Fibroblast of mammary gland (primary cell): ENCODE measurements around the gene SMAD3.

Source experiments
- DNase-seq: peaks from one replicate; pipeline ENCODE4 v3.0.0-alpha.2; 2010; ENCODE audit warnings: low read depth
- H3K4me3 ChIP-seq: 2 replicates; pipeline ENCODE4 v1.5.1; 2011; ENCODE audit warnings: low read depth, mild to moderate bottlenecking, low read length, moderate library complexity; ENCODE audit not compliant: control insufficient read depth
- CTCF ChIP-seq: conservative IDR thresholded peaks from 2 replicates; pipeline ENCODE4 v1.5.1; 2011; ENCODE audit warnings: low read depth, low read length, inconsistent platforms; ENCODE audit not compliant: control insufficient read depth, insufficient read depth

SMAD3 gene

DNA sequence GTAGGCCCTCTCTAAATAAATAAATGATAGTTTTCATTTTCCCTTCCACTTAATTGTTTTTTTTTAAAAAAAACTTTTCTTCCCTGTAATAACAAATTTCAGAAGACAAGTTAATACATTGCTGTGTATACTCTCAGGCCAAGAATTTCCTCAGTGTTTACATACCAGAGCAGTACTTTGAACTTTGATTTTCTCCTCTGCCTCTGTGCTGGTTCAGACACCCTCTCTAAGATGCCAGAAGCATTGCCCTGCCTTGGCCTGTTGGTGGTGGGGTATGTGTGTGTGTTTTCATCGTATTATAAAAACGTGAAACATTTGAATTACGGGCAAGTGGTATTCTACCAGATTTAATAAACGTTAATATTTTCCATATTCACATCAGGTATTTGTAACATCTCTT is 70.1 kb downstream of the SMAD3 start:
- H3K4me3 ChIP-seq = no peak overlapping the region
- DNase-seq = no peak
- no peak for TF ChIP-seq CTCF

DNA sequence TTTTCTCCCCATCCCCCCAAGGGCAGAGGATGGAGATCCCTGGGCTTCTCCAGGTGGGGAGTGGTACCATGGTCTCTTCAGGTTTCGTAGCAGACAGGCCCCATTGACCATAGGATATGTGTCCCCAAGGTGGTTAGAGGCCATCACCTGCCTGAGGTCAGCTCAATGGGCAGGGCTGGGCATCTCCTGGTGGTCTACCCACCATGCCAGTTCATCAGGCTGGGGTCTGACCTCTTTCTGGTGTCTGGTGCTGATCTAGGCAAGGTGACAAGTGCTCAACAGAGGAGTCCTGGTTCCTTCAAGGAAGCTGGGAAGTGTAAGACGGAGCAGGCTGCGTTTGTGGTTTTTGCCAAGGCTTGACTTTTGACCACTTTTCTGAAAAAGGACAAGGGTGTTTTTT is 71.4 kb downstream of the SMAD3 start:
- TF ChIP-seq CTCF = no peak
- no peak overlapping the region for H3K4me3 ChIP-seq
- no peak for DNase-seq

DNA sequence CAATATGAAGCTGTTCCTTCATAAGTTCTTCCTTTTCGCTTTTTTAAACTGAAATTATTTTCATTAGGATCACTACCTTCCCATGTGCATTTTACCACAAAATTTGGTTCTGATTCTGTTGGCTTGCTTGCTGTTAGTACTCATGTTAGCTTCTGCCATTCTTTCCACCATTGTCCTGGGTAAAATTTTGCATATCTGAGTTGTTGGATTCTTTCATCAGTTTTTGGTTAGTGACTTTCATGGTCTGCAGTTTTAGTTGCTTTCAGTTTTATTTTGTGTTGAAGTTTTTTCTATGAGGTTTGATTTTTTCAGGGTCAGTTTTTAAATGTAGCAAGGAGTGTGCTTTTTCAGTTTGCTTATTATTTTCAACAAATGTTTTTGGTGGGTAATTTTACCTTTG is 71.9 kb downstream of the SMAD3 start:
- TF ChIP-seq CTCF = no peak
- no peak overlapping the region for H3K4me3 ChIP-seq
- DNase-seq = no peak

DNA sequence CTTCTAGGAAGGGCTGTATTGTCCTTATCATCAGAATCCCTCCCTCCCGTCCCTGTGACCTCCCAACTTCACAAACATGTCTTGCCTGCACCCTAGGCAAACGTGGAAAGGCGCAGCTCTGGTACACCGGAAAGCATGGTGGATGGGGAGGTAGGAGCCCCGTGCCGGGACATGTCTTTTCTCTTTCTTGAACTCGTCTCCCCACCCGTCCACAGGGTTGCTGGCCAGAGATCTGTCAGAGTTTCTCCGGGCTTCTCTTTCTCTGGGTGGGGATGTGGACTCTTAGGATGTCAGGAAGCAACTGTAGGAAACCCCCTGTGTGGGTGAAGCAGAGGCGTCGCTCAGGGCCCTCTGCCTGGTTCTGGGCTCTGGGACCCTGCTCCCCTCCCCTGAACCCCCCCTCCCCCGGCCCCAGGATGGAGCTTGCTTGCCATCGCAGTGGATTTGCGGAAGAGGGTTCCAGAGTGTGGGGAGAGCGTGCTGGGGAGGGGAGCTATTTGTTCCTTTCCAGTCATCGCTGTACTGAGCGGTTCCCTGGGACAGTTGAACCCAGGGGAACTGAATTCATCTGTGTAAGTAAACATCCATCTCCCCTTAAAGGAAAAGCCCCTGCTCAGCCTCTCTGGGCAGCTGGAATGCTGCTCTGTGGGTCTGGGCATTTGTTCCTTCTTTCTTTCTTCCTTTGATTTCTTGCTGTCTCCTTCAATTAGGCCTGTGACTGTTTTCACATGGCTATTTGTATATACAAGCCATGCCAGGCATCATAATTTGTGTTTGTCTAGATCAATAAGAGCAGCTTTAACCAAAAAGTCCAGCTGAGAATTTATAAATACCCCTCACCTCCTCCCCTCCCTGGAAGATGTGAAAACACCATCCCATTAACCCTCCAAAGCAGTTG is 72.8 kb downstream of the SMAD3 start:
- no peak for TF ChIP-seq CTCF
- DNase-seq = no peak
- no peak overlapping the region for H3K4me3 ChIP-seq

DNA sequence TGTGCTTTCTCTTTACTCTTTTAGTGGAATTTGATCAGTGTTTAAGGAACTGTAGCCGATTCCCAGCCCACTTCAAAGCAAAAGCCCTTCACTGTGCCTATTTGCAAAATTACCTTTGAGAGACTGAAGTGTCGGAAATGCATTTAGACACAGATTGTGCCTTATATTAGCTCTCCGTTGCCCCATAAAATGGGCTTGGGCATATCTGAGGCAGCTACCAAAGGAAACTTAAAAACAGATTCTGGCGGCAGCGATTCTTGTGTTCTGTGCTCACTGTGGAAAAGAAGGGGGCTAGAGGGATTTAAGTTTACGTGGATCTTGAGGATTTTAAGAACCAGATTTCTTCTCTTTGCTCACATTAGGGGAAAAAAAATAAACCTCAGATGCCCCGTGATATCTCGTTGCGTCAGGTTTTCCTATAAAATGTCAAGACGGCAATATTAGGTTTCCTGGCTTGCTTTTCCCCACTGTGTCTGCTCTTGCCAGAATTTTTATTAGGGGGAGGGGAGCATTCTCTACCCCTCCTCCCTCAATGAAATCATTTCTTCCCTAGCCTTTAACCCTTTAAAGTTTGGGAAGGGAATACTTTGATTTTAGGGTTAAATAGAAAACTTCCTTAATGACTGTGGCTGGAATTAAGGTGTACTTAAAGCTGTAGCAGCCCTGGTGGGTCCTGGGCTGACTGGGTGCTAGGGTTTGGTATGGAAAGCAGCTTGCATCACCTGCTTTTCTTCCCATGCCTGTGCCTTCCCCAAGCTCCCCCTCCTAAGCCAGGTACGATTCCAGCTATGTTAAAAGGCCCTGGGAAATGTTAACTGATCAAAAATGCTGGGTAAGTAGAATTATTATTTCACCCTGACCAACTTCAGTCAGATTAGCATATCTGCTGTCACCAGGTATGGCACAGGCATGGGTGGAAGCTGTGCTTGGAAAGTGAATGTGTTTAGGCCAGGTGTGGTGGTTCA is 73.8 kb downstream of the SMAD3 start:
- no peak for DNase-seq
- TF ChIP-seq CTCF = no peak
- H3K4me3 ChIP-seq = no peak overlapping the region

DNA sequence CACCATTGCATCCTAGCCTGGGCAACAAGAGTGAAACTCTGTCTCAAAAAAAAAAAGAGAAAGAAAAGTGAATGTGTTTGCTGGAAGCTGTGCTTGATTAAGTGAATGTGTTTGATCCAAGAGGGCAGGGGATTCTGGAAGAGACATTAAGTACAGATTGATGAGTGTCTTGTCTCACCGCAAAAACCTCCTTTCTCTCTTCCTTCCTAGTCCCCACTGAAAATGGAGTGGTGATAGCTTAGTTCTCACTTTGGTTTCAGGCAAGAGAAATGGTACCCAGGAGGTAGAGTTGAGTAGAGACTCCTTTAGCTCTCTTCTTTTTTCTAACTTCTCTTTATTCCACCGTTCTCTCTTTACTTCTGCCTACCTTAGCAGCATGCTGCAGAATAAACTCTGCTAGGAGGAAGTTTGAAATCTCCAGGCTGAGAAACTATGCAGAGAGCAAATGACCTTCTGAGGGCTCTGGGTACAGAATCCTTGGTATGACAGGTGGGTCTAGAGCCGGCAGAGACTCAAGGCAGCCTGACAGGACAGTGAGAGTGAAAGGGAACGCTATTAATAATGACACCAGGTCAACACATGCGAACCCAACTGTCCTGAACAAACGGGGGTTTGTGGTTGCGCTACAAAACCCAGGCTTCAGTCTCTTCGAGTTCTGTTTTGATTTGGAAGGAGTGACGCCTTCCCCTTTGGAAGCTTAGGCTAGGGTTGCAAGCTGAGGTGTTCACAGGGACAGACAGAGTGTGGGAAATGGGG is 74.9 kb downstream of the SMAD3 start:
- DNase-seq = no peak
- no peak for TF ChIP-seq CTCF
- no peak overlapping the region for H3K4me3 ChIP-seq
